GM18498 (cell line): ENCODE data around the gene HOXC12.

Source experiments
- ATAC-seq: cut with Tn5 transposase; IDR thresholded peaks from one replicate; pipeline ENCODE4 v1.9.1; 2021; ENCODE audit warnings: mild to moderate bottlenecking, moderate library complexity; ENCODE audit not compliant: unreplicated experiment

Gene HOXC12

GRCh38 chr12:54005853-54006558 lies 51.3 kb downstream of the HOXC12 start:
- ATAC-seq, result peak; percentile 65

GRCh38 chr12:54006559-54007220 lies 52.0 kb downstream of the HOXC12 start:
- ATAC-seq, result no peak

GRCh38 chr12:54007538-54008259 lies 53.0 kb downstream of the HOXC12 start:
- ATAC-seq, result no peak

- no peak for ATAC-seq
Measured at GRCh38 chr12:54008260-54008552, 53.5 kb downstream of the HOXC12 start.
